ENCODE data around the gene RNF2.

Gene RNF2

GRCh38 chr1:185112356-185112755 is 67.0 kb downstream of the RNF2 start:
- TF ChIP-seq CTCF (IDR thresholded peaks at IDR 0.05) = no peak
- H3K27ac ChIP-seq = no peak overlapping the region
- no peak for DNase-seq
- H3K4me1 ChIP-seq = no peaks in the 10 kb centered on the region
- H3K36me3 ChIP-seq = peaks cover 0 to 4% (median 3%) of the 10 kb centered on the region in 3 donors
- peaks cover 0 to 27% (median 18%) of the 10 kb centered on the region in 3 donors for H3K9me3 ChIP-seq
- no peaks in the 10 kb centered on the region for H3K27me3 ChIP-seq
- H3K4me3 ChIP-seq = no peak overlapping the region
- intact Hi-C loops (cut with DNase I; ENCODE audit: low total_unique reads) = no loop called here

- no peak for TF ChIP-seq CTCF (IDR thresholded peaks at IDR 0.05)
- H3K27ac ChIP-seq = no peak overlapping the region
- no peak overlapping the region for H3K4me3 ChIP-seq
- H3K9me3 ChIP-seq = no peaks in the 10 kb centered on the region
- DNase-seq = no peak
- no peaks in the 10 kb centered on the region for H3K27me3 ChIP-seq
- intact Hi-C loops (cut with DNase I; ENCODE audit: low total_unique reads) = no loop called here
- H3K36me3 ChIP-seq = peaks cover 63 to 87% (median 80%) of the 10 kb centered on the region in 3 donors
- H3K4me1 ChIP-seq = no peaks in the 10 kb centered on the region
Measured at GRCh38 chr1:185129708-185130107, 84.3 kb downstream of the RNF2 start.

- Histone ChIP-seq H3K9me3 (no peaks in the 10 kb centered on the region), H3K27me3 (no peaks in the 10 kb centered on the region), H3K4me1 (no peaks in the 10 kb centered on the region), H3K4me3 (no peak overlapping the region), H3K36me3 (peaks cover 65 to 83% (median 71%) of the 10 kb centered on the region in 3 donors), H3K27ac (no peak overlapping the region)
- DNase-seq = no peak
- intact Hi-C loops (cut with DNase I; ENCODE audit: low total_unique reads) = no loop called here
- TF ChIP-seq CTCF (IDR thresholded peaks at IDR 0.05) = no peak
Measured at GRCh38 chr1:185132534-185132933, 87.2 kb downstream of the RNF2 start.

GRCh38 chr1:185137896-185138545 is 92.7 kb downstream of the RNF2 start:
- no peak overlapping the region for H3K4me3 ChIP-seq
- no peaks in the 10 kb centered on the region for H3K27me3 ChIP-seq
- H3K9me3 ChIP-seq = no peaks in the 10 kb centered on the region
- no peak overlapping the region for H3K27ac ChIP-seq
- no peak for DNase-seq
- TF ChIP-seq CTCF (IDR thresholded peaks at IDR 0.05) = no peak
- no peaks in the 10 kb centered on the region for H3K4me1 ChIP-seq
- intact Hi-C loops (cut with DNase I; ENCODE audit: low total_unique reads) = no loop called here
- peaks cover 50 to 74% (median 50%) of the 10 kb centered on the region in 3 donors for H3K36me3 ChIP-seq

- TF ChIP-seq CTCF (IDR thresholded peaks at IDR 0.05) = no peak
- H3K27ac ChIP-seq = no peak overlapping the region
- DNase-seq = no peak
- no peaks in the 10 kb centered on the region for H3K27me3 ChIP-seq
- no peak overlapping the region for H3K4me3 ChIP-seq
- H3K36me3 ChIP-seq = peaks cover 44 to 74% (median 44%) of the 10 kb centered on the region in 3 donors
- H3K4me1 ChIP-seq = no peaks in the 10 kb centered on the region
- H3K9me3 ChIP-seq = no peaks in the 10 kb centered on the region
- intact Hi-C loops (cut with DNase I; ENCODE audit: low total_unique reads) = no loop called here
Measured at GRCh38 chr1:185139246-185139645, 93.9 kb downstream of the RNF2 start.

All from tibial artery (tissue), 4 donors.